ENCODE results near the gene ABCC5. TPM values are rescaled to one million over a fixed set of nuclear protein-coding genes. Genes with fewer than 3 reads are reported as not detected.

The ABCC5 gene
- total RNA-seq, 3 donors from 2014 or later: 34.4 to 45.7 (median 39.4) TPM

- TF ChIP-seq, protein P1, sequence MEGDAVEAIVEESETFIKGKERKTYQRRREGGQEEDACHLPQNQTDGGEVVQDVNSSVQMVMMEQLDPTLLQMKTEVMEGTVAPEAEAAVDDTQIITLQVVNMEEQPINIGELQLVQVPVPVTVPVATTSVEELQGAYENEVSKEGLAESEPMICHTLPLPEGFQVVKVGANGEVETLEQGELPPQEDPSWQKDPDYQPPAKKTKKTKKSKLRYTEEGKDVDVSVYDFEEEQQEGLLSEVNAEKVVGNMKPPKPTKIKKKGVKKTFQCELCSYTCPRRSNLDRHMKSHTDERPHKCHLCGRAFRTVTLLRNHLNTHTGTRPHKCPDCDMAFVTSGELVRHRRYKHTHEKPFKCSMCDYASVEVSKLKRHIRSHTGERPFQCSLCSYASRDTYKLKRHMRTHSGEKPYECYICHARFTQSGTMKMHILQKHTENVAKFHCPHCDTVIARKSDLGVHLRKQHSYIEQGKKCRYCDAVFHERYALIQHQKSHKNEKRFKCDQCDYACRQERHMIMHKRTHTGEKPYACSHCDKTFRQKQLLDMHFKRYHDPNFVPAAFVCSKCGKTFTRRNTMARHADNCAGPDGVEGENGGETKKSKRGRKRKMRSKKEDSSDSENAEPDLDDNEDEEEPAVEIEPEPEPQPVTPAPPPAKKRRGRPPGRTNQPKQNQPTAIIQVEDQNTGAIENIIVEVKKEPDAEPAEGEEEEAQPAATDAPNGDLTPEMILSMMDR (IDR thresholded peaks at IDR 0.05): no peak
- DNase-seq (no peak), ATAC-seq (no peak)
- intact Hi-C loops (cut with DNase I, micrococcal nuclease): loop anchor here (10.0 kb wide), 3 partner anchors 117 to 387 kb away; partner anchors contain the start of gene ABCC5 (in 1 of the 2)
- no peaks in the 10 kb centered on the region for H3K4me1 ChIP-seq (ENCODE audit: low read depth)
- H3K4me3 ChIP-seq: no peak overlapping the region
- H3K9me3 ChIP-seq: no peaks in the 10 kb centered on the region
- no peaks in the 10 kb centered on the region for H3K36me3 ChIP-seq (ENCODE audit: low read depth)
Observed at GRCh38 chr3:183898028-183898431, 119.7 kb downstream of the ABCC5 start.

DNA sequence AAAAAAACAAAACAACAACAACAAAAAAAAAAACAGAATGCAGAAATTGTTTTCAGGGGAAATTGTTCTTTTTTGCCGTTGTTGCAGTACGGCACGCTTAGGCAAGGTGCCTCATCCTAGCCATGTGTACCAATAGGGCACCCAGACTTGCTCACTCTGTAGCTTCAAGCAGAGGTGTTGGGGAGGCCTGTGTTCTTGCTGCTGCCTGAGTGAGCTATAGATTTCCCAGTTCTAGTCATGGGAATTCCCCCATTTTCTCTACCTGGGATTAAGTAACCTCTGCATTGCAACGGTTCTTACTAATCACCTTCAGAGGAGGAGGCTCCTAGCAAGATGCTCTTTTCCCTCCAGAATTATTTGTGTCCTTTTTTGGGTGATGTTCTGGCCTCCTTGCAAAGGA, 120.1 kb downstream of the ABCC5 start:
- ATAC-seq: no peak
- no peaks in the 10 kb centered on the region for H3K4me1 ChIP-seq (ENCODE audit: low read depth)

DNA sequence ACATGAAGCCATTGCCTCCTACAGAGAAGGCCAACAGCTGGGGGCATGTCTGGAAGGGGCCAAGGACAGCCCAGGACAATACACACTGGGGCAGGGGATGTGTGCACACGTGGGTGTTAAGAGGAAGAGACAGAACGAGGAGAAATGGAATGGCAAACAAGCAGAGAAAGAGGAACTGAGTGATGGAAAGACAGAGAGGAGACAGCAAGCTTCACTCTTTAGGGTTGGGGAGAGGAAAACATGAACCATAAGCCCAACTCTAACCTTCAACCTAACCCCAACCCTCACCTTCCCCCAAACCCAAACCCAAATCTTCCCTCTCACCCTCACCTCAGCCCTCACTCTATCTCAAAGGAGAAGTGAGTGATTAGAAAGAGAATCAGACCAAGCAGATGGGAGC, 121.1 kb downstream of the ABCC5 start:
- TF ChIP-seq, protein P1 (IDR thresholded peaks at IDR 0.05): no peak
- Histone ChIP-seq H3K4me1 (ENCODE audit: low read depth) (no peaks in the 10 kb centered on the region), H3K4me3 (no peak overlapping the region), H3K9me3 (no peaks in the 10 kb centered on the region), H3K36me3 (ENCODE audit: low read depth) (no peaks in the 10 kb centered on the region)
- ATAC-seq (no peak), DNase-seq (no peak)
- intact Hi-C loops (cut with DNase I, micrococcal nuclease): loop anchor here (10.0 kb wide), 3 partner anchors 118 to 388 kb away; partner anchors contain the start of gene ABCC5 (in 1 of the 2)

More for the DNA sequence above, 120.1 kb downstream of the ABCC5 start:
- TF ChIP-seq, protein P1 (IDR thresholded peaks at IDR 0.05): no peak
- Histone ChIP-seq H3K9me3 (no peaks in the 10 kb centered on the region), H3K36me3 (ENCODE audit: low read depth) (no peaks in the 10 kb centered on the region), H3K4me3 (no peak overlapping the region)
- intact Hi-C loops (cut with DNase I, micrococcal nuclease): loop anchor here (10.0 kb wide), 3 partner anchors 117 to 387 kb away; partner anchors contain the start of gene ABCC5 (in 1 of the 2)
- DNase-seq: no peak

- intact Hi-C loops (cut with DNase I, micrococcal nuclease): loop anchor here (10.0 kb wide), 3 partner anchors 119 to 389 kb away; partner anchors contain the start of gene ABCC5 (in 1 of the 2)
- TF ChIP-seq, protein P1 (IDR thresholded peaks at IDR 0.05): no peak
- no peak overlapping the region for H3K4me3 ChIP-seq
- DNase-seq: no peak
- no peaks in the 10 kb centered on the region for H3K9me3 ChIP-seq
- no peaks in the 10 kb centered on the region for H3K4me1 ChIP-seq (ENCODE audit: low read depth)
- ATAC-seq: no peak
- H3K36me3 ChIP-seq (ENCODE audit: low read depth): no peaks in the 10 kb centered on the region
Observed at GRCh38 chr3:183896184-183896583, 121.5 kb downstream of the ABCC5 start.

- DNase-seq: no peak
- intact Hi-C loops (cut with DNase I, micrococcal nuclease): loop anchor here (10.0 kb wide), 3 partner anchors 119 to 389 kb away; partner anchors contain the start of gene ABCC5 (in 1 of the 2)
- no peaks in the 10 kb centered on the region for H3K9me3 ChIP-seq
- TF ChIP-seq, protein P1 (IDR thresholded peaks at IDR 0.05): no peak
- H3K4me3 ChIP-seq: no peak overlapping the region
- no peak for ATAC-seq
- no peaks in the 10 kb centered on the region for H3K4me1 ChIP-seq (ENCODE audit: low read depth)
- no peaks in the 10 kb centered on the region for H3K36me3 ChIP-seq (ENCODE audit: low read depth)
Observed at GRCh38 chr3:183895774-183896173, 121.9 kb downstream of the ABCC5 start.

Measured in mucosa of descending colon (tissue), 3 donors.